ENCODE data around the gene RASSF5. TPM values are rescaled to one million over a fixed set of nuclear protein-coding genes. Genes with fewer than 3 reads are reported as not detected.
"Not testable (repeated sequence)": the region's sequence is repeated elsewhere in the genome, so short reads cannot be mapped to it uniquely, and the experiment has no call there.

RASSF5 gene
- total RNA-seq, 1 experiment from 2014 or later: 0.24 TPM

DNA sequence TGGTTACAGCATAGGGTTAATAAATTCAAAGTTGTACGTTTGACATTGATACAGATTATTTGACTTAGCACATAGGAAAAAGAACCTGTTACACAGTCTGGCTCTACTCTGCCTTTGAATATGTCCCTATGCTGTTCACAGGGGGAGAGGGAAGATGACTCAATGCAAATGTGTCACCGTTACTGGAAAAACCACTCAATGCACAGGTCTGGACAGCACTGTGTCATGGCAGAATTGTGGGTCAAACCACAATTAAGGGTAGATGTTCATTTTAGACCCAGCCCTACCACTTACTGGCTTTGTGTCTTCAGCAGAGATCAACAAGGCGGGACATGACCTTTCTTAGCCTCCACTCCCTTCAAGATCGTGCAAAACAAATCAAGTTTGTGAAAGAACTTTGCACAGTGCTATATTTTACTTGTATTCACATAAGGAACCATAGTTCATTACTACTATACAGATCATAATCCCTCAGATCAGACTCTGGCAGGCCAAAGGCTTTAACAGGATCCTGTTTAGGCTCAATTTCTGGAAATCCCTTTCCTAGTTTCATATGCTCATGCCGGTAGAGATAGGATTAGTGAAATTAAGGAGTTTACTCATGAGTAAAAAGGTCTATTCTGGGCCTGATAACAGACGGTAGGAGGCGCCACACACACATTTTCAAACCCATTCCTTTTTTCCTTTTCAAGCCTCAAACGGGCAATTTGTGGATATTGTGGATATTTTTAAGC lies 82.9 kb downstream of the RASSF5 start:
- Histone ChIP-seq H3K27me3 (ENCODE audit: control insufficient read depth, insufficient read depth, low read length) (no peaks in the 10 kb centered on the region), H3K36me3 (replicated peaks; ENCODE audit: control insufficient read depth, insufficient read depth, low read length) (peaks cover 3% of the 10 kb centered on the region), H3K4me3 (ENCODE audit: insufficient read depth, low read depth, low read length) (no peak overlapping the region)
- peak; percentile 70 for DNase-seq

DNA sequence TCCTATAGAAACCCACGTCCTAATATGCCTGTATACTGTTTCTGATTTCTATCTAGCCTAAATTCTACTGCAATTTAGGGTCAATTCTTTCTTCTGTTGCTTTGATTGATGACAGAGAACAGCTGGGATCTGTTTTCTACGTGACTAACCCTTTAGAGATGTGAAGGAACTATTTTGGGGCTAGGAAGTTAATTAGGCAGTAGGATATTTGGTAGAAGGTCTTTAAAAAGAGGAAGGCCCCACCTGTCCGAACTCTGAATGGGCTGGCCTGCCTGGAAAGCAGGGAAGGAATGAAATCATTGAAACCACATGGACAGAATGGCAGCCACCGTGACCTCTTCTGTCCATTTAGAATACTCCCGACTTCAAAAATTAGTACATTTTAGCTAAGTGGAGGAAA lies 83.9 kb downstream of the RASSF5 start:
- Histone ChIP-seq H3K4me3 (ENCODE audit: insufficient read depth, low read depth, low read length) (no peak overlapping the region), H3K27me3 (ENCODE audit: control insufficient read depth, insufficient read depth, low read length) (no peaks in the 10 kb centered on the region), H3K36me3 (replicated peaks; ENCODE audit: control insufficient read depth, insufficient read depth, low read length) (peaks cover 4% of the 10 kb centered on the region)
- no peak for DNase-seq

DNA sequence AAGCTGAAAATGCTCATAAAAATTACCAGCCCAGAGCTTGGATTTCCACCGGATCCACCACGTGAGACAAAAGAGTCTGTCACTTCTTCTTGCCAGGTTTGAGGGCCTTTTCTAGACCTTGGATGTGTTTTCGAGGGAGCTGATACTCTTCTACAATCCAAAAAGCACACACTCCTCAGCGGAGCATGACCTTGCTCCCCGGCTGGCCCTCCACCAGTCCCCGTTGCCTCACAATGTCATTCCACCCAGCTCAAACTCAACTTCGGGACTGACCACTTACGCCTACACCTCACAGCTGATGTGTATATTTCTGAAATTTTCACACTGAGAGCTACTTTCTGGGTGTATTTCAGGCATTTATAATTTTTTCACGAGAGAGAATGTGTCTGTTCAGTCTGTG lies 84.4 kb downstream of the RASSF5 start:
- Histone ChIP-seq H3K36me3 (replicated peaks; ENCODE audit: control insufficient read depth, insufficient read depth, low read length) (peaks cover 6% of the 10 kb centered on the region), H3K4me3 (ENCODE audit: insufficient read depth, low read depth, low read length) (no peak overlapping the region), H3K27me3 (ENCODE audit: control insufficient read depth, insufficient read depth, low read length) (no peaks in the 10 kb centered on the region)
- no peak for DNase-seq

DNA sequence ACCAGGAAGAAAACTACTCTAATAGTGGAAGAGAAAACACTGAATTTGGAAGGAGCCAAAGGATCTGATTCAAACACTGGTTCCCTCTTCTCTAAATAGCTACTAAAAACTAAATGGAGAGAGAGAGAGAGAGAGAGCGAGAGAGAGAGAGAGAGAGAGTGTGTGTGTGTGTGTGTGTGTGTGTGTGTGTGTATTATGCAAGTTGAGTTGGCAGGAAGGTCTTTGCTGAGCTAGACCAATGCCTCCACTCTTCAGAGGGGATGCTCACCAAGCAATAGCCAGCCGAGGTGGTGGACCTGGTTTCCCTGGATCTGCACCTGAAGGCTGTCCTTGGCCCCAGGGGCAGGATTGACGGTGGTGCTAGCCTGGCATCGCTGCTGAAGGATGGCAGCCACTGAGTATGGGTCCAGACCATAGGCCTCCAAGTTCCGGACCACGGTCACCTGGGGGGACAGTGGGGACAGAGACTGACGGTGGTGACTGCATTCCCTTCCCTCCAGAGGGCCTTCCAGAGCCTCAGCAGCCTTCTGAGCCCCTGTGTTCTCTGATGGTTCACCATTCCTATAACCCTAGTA lies 86.1 kb downstream of the RASSF5 start:
- no peak for DNase-seq
- no peak overlapping the region for H3K4me3 ChIP-seq (ENCODE audit: insufficient read depth, low read depth, low read length)
- peaks cover 7% of the 10 kb centered on the region for H3K36me3 ChIP-seq (replicated peaks; ENCODE audit: control insufficient read depth, insufficient read depth, low read length)
- no peaks in the 10 kb centered on the region for H3K27me3 ChIP-seq (ENCODE audit: control insufficient read depth, insufficient read depth, low read length)

DNA sequence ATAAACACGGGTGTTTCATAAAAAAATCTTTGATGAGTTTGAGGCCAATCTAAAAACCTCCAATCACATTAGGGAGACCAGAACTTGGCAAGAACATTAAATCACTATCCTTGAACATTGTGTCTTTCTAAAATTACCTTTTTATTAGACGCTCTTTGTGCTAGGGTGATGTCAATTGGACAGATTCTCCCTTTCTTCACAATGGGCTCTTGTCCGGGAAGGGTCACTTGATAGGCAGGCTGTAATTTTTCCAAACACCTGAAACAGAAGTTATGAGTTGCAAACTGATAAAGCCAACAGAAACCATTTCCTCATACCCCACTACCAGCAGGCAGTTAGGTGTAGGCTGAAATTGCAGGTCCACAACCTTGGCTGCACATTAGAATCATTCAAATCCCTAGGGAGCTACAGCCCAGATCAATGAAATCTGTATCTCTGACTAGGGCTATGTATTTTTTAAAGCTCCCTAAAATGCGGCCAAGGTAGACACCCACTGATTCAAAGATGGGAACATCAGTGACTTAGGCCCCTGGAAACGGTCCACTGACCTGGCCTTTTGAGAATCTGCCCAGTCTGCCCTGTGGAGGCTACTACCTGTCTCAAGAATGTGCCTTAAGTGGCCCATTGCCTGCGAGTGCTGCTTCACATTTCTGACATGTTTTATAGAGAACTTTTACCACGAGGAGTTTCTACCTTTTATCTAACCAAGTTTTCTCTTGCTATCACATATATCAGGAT lies 88.4 kb downstream of the RASSF5 start:
- no peak overlapping the region for H3K4me3 ChIP-seq (ENCODE audit: insufficient read depth, low read depth, low read length)
- no peaks in the 10 kb centered on the region for H3K27me3 ChIP-seq (ENCODE audit: control insufficient read depth, insufficient read depth, low read length)
- DNase-seq: no peak
- peaks cover 13% of the 10 kb centered on the region for H3K36me3 ChIP-seq (replicated peaks; ENCODE audit: control insufficient read depth, insufficient read depth, low read length)

DNA sequence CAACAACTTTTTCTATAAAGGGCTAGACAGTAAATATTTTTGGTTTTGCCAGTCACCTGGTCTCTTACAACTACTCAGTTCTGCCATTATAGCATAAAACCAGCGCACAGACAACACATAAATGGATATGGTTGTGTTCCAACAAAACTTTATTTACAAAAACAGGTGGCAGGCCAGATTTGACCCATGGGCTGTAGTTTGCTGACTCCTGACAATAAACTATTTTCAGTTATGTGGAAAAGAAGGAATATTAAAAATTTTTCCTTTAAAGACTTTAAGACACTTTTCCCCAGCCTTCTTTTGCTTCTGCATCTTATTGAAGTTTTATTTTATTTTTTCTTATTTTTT lies 89.0 kb downstream of the RASSF5 start:
- peaks cover 13% of the 10 kb centered on the region for H3K36me3 ChIP-seq (replicated peaks; ENCODE audit: control insufficient read depth, insufficient read depth, low read length)

DNA sequence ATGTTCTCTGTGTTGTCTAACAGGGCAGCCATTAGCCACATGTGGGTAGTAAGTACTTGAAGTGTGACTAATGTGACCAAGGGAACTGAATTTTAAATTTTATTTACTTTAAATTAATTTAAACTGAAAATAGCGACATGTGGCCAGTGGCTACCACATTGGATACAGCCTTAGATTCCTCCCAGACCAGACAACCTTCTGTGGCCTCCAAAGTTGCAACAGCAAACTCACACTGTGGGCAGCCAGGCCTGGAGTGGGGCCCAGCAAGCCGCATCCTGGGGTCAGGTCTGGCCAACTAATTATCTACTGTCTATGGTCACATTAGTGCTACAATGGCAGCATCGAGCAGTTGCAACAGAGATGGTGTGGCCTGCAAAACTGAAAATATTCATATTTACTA lies 93.2 kb downstream of the RASSF5 start:
- Histone ChIP-seq H3K4me3 (ENCODE audit: insufficient read depth, low read depth, low read length) (no peak overlapping the region), H3K36me3 (replicated peaks; ENCODE audit: control insufficient read depth, insufficient read depth, low read length) (peaks cover 18% of the 10 kb centered on the region), H3K27me3 (ENCODE audit: control insufficient read depth, insufficient read depth, low read length) (no peaks in the 10 kb centered on the region)
- no peak for DNase-seq

More for the DNA sequence above, 89.0 kb downstream of the RASSF5 start:
- Histone ChIP-seq H3K27me3 (ENCODE audit: control insufficient read depth, insufficient read depth, low read length) (no peaks in the 10 kb centered on the region), H3K4me3 (ENCODE audit: insufficient read depth, low read depth, low read length) (no peak overlapping the region)
- no peak for DNase-seq

DNA sequence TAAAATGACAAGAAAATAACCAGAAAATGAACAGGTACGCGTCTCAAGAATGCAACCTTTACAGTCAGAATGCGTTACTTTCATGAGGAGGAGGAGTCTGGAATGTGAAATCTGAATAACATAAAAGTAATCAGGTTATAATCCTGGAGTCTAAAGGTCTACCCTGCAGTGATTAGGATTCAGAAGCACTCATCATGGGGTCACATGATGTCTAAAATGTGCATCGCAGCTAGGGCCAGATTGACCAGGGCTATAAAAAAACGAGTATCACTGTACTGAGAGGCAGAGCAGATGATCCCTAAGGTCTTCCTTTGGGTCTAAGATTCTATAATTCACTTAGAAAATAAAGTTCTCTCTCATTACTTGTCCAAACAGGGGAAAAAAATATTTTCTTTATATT lies 97.5 kb downstream of the RASSF5 start:
- DNase-seq: no peak
- peaks cover 11% of the 10 kb centered on the region for H3K36me3 ChIP-seq (replicated peaks; ENCODE audit: control insufficient read depth, insufficient read depth, low read length)
- H3K27me3 ChIP-seq (ENCODE audit: control insufficient read depth, insufficient read depth, low read length): no peaks in the 10 kb centered on the region
- no peak overlapping the region for H3K4me3 ChIP-seq (ENCODE audit: insufficient read depth, low read depth, low read length)

DNA sequence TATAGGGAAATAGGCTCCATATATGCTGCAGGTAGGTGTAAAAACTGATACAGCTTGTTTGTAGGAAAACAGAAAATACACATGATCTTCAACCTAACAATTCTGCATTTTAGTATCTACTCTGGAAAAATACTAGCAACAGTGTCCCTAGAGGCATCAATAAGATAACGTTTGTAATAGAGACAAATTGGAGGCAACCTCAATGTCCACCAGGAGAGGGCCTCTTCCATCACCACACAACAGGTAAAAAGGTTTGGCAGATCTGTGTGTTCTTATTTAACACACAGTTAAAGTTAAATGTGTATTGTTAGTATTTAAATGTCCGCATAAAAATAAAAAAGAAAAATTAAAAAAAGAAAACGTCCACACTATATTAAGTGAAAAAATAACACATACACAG lies 99.5 kb downstream of the RASSF5 start:
- H3K27me3 ChIP-seq (ENCODE audit: control insufficient read depth, insufficient read depth, low read length): no peaks in the 10 kb centered on the region
- H3K4me3 ChIP-seq (ENCODE audit: insufficient read depth, low read depth, low read length): no peak overlapping the region
- DNase-seq: peak; percentile 65
- H3K36me3 ChIP-seq (replicated peaks; ENCODE audit: control insufficient read depth, insufficient read depth, low read length): peaks cover 9% of the 10 kb centered on the region

DNA sequence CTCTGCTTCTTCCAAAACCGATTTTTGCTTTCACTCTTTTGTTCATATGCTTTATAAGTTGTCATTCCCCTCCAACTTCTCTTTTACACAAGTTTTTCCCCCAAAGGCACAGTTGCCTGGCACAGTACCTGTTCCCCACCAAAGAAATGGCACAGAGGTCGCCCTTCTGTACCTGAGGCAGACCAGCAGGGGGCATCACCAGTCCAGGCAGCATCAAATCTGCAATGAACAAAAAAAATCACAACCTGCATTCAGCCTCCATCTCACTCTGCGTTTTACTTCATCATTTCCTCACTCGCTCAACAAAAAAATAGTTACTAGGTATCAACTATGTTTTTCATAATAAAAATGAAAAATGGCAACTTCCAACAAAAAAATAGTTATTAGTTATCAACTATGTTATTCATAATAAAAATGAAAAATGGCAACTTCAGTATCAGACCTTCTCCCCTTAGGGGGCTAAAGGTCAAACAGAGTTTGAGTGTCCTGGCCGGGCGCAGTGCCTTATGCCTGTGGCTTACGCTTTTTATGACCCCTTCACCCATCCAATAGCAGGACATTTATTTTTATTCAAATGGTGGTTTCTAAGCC lies 100.9 kb downstream of the RASSF5 start:
- Histone ChIP-seq H3K36me3 (replicated peaks; ENCODE audit: control insufficient read depth, insufficient read depth, low read length) (peaks cover 3% of the 10 kb centered on the region; the same call in 1 of the 2 replicates), H3K4me3 (ENCODE audit: insufficient read depth, low read depth, low read length) (no peak overlapping the region)
- peak; percentile 64 for DNase-seq

DNA sequence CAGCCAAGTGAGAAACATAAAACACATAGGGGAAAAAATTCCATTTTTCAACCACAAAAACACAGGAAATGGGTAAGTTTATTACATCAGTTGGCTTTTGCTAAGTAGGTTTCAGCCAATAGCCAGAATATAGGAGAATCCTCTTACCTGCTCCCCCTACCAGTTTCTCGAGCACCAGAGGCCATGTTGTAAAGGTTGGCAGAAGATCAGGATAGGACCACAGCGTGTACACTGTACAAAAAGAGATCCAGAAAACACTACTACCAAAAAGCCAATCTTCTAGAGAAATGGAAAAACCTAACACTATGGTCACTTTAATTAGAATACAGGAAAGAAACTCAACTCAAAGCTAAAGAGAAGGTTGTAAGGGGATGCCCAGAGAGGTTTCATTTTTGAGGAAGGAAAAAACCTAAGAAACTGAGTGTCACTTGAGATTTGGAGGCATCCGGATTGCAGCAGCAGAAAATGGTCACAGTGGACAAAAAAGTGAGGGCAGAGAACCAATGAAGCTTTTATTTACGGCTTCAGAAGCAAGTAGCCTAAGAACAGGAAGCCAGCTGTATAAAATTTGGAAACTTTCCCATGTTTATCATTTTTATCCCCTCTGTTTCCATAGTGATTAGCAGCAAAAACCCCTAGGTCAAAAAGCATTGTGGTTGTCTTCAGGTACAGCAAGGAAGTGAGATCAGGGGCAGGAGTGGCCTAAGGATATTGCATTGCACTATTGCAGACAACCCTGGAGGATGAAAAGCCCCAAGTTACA lies 102.1 kb downstream of the RASSF5 start:
- H3K4me3 ChIP-seq (ENCODE audit: insufficient read depth, low read depth, low read length): no peak overlapping the region
- DNase-seq: no peak
- peaks cover 2% of the 10 kb centered on the region; the same call in 1 of the 2 replicates for H3K36me3 ChIP-seq (replicated peaks; ENCODE audit: control insufficient read depth, insufficient read depth, low read length)
- no peaks in the 10 kb centered on the region for H3K27me3 ChIP-seq (ENCODE audit: control insufficient read depth, insufficient read depth, low read length)

More for the DNA sequence above, 100.9 kb downstream of the RASSF5 start:
- no peaks in the 10 kb centered on the region for H3K27me3 ChIP-seq (ENCODE audit: control insufficient read depth, insufficient read depth, low read length)

DNA sequence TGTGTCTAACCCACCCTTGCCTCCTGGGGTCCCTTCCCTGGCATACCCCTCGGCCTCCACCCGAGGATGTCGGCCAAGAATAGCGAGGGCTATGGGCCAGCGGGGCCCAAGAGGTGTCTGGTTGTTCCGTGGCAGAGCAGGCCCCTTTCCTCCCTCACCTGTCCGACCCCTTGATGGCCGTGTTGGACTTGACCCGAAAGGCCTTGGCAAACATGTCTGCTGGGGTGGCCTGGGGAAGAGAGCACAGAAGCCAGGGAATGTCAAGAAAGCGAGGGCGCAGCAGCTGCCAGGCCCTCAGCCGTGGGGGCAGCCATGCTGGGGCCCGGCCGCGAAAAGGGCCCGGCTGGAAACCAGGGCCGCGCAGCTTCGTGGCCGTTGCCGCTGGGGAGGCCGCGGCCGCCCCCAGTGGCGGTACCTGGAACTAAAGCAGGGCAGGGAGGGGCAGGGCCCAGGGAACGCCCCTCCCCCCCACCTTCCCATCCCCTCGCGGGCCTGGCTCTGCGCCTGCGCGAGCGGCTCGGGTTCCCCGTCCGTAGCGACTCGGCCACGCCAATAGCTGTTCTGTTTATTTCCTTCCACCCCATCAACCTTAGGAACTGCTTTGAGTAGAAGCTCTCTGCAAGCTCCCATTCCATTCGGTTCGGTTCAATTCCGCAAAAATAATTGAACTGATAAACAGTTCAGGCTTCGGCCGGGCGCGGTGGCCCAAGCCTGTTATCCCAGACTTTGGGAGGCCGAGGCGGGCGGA lies 105.0 kb downstream of the RASSF5 start, which contains the start of gene EIF2D:
Gene EIF2D (minus strand): TSS at position 337 of the 748 bp plus-strand sequence. CDS start 123 bp downstream, at position 214.
- Histone ChIP-seq H3K4me3 (ENCODE audit: insufficient read depth, low read depth, low read length) (peak within 1 kb of the TSS; percentile 78), H3K36me3 (replicated peaks; ENCODE audit: control insufficient read depth, insufficient read depth, low read length) (peaks cover 2% of the 10 kb centered on the region; the same call in 1 of the 2 replicates), H3K27me3 (ENCODE audit: control insufficient read depth, insufficient read depth, low read length) (no peaks in the 10 kb centered on the region)
- DNase-seq: peak; percentile 100

DNA sequence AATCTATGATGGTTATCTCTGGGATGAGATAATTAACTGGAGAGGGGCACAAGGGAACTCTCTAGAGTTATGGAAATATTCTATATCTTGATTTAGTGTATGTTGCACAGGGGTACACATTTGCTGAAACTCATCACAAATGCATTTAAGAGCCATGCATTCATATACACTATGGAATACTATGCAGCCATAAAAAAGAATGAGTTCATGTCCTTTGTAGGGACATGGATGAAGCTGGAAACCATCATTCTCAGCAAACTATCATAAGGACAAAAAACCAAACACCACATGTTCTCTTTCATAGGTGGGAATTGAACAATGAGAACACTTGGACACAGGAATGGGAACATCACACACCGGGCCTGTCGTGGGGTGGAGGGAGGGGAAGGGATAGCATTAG lies 119.1 kb downstream of the RASSF5 start:
- H3K27me3 ChIP-seq (ENCODE audit: control insufficient read depth, insufficient read depth, low read length); H3K36me3 ChIP-seq (replicated peaks; ENCODE audit: control insufficient read depth, insufficient read depth, low read length); DNase-seq; H3K4me3 ChIP-seq (ENCODE audit: insufficient read depth, low read depth, low read length): not testable (repeated sequence)
